ENCODE data around the gene CKAP4.

CKAP4 gene

GRCh38 chr12:106229036-106229591 is 18.7 kb downstream of the CKAP4 start:
- CTCF ChIA-PET: interaction anchor here (3.3 kb wide), 1 partner anchor 53 kb away, joined by 25 read pairs; no protein-coding TSS in a partner anchor
- no peak for TF ChIP-seq SP1 (IDR thresholded peaks at IDR 0.05)
- no peak for TF ChIP-seq ZNF384 (IDR thresholded peaks at IDR 0.05)
- TF ChIP-seq ELF4 (IDR thresholded peaks at IDR 0.05): no peak
- no peak for TF ChIP-seq BHLHE40 (IDR thresholded peaks at IDR 0.05; ENCODE audit: borderline replicate concordance)
- no peak for TF ChIP-seq SUZ12 (IDR thresholded peaks at IDR 0.05)
- no peak for TF ChIP-seq CTBP1 (IDR thresholded peaks at IDR 0.05; ENCODE audit: borderline replicate concordance)
- TF ChIP-seq FOXM1 (IDR thresholded peaks at IDR 0.05; ENCODE audit: borderline replicate concordance): no peak
- TF ChIP-seq ARNT (IDR thresholded peaks at IDR 0.05): no peak
- no peak for TF ChIP-seq HDGF (IDR thresholded peaks at IDR 0.05; ENCODE audit: borderline replicate concordance)
- no peak for TF ChIP-seq FOXA1 (IDR thresholded peaks at IDR 0.05)
- no peak for TF ChIP-seq FOXK2 (IDR thresholded peaks at IDR 0.05)
- no peak for TF ChIP-seq TARDBP (IDR thresholded peaks at IDR 0.05)
- TF ChIP-seq NFRKB (IDR thresholded peaks at IDR 0.05): no peak
- DNase-seq (ENCODE audit: extremely low spot score): no peak
- POLR2A ChIA-PET: no interaction called here

GRCh38 chr12:106228320-106228710 is 19.5 kb downstream of the CKAP4 start:
- TF ChIP-seq FOXM1 (IDR thresholded peaks at IDR 0.05; ENCODE audit: borderline replicate concordance) (no peak), SP1 (IDR thresholded peaks at IDR 0.05) (no peak), FOXK2 (IDR thresholded peaks at IDR 0.05) (no peak), BHLHE40 (IDR thresholded peaks at IDR 0.05; ENCODE audit: borderline replicate concordance) (no peak), L3MBTL2 (conservative IDR thresholded peaks at IDR 0.05) (no peak), NFRKB (IDR thresholded peaks at IDR 0.05) (no peak), ARNT (IDR thresholded peaks at IDR 0.05) (no peak), ELF4 (IDR thresholded peaks at IDR 0.05) (no peak), FOXA1 (IDR thresholded peaks at IDR 0.05) (no peak), TARDBP (IDR thresholded peaks at IDR 0.05) (no peak), PKNOX1 (IDR thresholded peaks at IDR 0.05) (no peak)
- CTCF ChIA-PET: interaction anchor here (0.6 to 3.3 kb wide), 2 partner anchors 54 to 302 kb away, joined by 3 to 25 read pairs; no protein-coding TSS in a partner anchor
- POLR2A ChIA-PET: interaction anchor here (1.3 kb wide), 1 partner anchor 130 kb away, joined by 3 read pairs; no protein-coding TSS in a partner anchor
- no peak for DNase-seq (ENCODE audit: extremely low spot score)

- no peak for TF ChIP-seq SP1 (IDR thresholded peaks at IDR 0.05)
- no peak for TF ChIP-seq ARNT (IDR thresholded peaks at IDR 0.05)
- TF ChIP-seq FOXK2 (IDR thresholded peaks at IDR 0.05): no peak
- CTCF ChIA-PET: interaction anchor here (0.6 to 3.3 kb wide), 5 partner anchors 10 to 807 kb away, joined by 3 to 25 read pairs (median 3); no protein-coding TSS in a partner anchor
- DNase-seq (ENCODE audit: extremely low spot score): no peak
These were observed 20.0 kb downstream of the CKAP4 start for GRCh38 chr12:106227641-106228319.

GRCh38 chr12:106226884-106227640 is 20.8 kb downstream of the CKAP4 start:
- ChIA-PET POLR2A (interaction anchor here (0.6 to 1.3 kb wide), 2 partner anchors 131 kb away, joined by 3 read pairs; no protein-coding TSS in a partner anchor), CTCF (interaction anchor here (0.6 to 3.3 kb wide), 10 partner anchors 11 to 806 kb away, joined by 3 to 25 read pairs (median 4); partner anchors contain the start of gene POLR3B)
- peak; percentile 70 for DNase-seq (ENCODE audit: extremely low spot score)
- TF ChIP-seq CTBP1 (IDR thresholded peaks at IDR 0.05; ENCODE audit: borderline replicate concordance) (no peak), ZNF384 (IDR thresholded peaks at IDR 0.05) (no peak), PKNOX1 (IDR thresholded peaks at IDR 0.05) (no peak), ARNT (IDR thresholded peaks at IDR 0.05) (no peak), NFRKB (IDR thresholded peaks at IDR 0.05) (no peak), SUZ12 (IDR thresholded peaks at IDR 0.05) (no peak), FOXK2 (IDR thresholded peaks at IDR 0.05) (no peak), ELF4 (IDR thresholded peaks at IDR 0.05) (no peak), L3MBTL2 (conservative IDR thresholded peaks at IDR 0.05) (no peak), HDGF (IDR thresholded peaks at IDR 0.05; ENCODE audit: borderline replicate concordance) (no peak), TARDBP (IDR thresholded peaks at IDR 0.05) (no peak), SP1 (IDR thresholded peaks at IDR 0.05) (no peak), BHLHE40 (IDR thresholded peaks at IDR 0.05; ENCODE audit: borderline replicate concordance) (no peak), FOXA1 (IDR thresholded peaks at IDR 0.05) (no peak), FOXM1 (IDR thresholded peaks at IDR 0.05; ENCODE audit: borderline replicate concordance) (no peak), LEF1 (IDR thresholded peaks at IDR 0.05; ENCODE audit: borderline replicate concordance) (no peak)

More at GRCh38 chr12:106227641-106228319, 20.0 kb downstream of the CKAP4 start:
- POLR2A ChIA-PET: interaction anchor here (1.3 kb wide), 1 partner anchor 130 kb away, joined by 3 read pairs; no protein-coding TSS in a partner anchor

GRCh38 chr12:106224355-106224706 is 23.5 kb downstream of the CKAP4 start:
- DNase-seq (ENCODE audit: extremely low spot score): no peak
- ChIA-PET CTCF (interaction anchor here (0.6 to 1.4 kb wide), 9 partner anchors 9 to 806 kb away, joined by 3 to 11 read pairs (median 4); partner anchors contain the start of gene POLR3B), POLR2A (interaction anchor here (0.9 kb wide), 1 partner anchor 85 kb away, joined by 3 read pairs; the partner anchor contains the start of gene NUAK1)
- TF ChIP-seq TARDBP (IDR thresholded peaks at IDR 0.05) (no peak), BHLHE40 (IDR thresholded peaks at IDR 0.05; ENCODE audit: borderline replicate concordance) (no peak), NFRKB (IDR thresholded peaks at IDR 0.05) (no peak), ELF4 (IDR thresholded peaks at IDR 0.05) (no peak), PKNOX1 (IDR thresholded peaks at IDR 0.05) (no peak), LEF1 (IDR thresholded peaks at IDR 0.05; ENCODE audit: borderline replicate concordance) (no peak), FOXK2 (IDR thresholded peaks at IDR 0.05) (no peak)

Measured in HEK293T (cell line).